ENCODE data around the gene STARD4. TPM values are rescaled to one million over a fixed set of nuclear protein-coding genes. Genes with fewer than 3 reads are reported as not detected.

The STARD4 gene
- total and polyA plus RNA-seq, 2 experiments from 2014 or later, result 39.9 to 126 TPM

DNA sequence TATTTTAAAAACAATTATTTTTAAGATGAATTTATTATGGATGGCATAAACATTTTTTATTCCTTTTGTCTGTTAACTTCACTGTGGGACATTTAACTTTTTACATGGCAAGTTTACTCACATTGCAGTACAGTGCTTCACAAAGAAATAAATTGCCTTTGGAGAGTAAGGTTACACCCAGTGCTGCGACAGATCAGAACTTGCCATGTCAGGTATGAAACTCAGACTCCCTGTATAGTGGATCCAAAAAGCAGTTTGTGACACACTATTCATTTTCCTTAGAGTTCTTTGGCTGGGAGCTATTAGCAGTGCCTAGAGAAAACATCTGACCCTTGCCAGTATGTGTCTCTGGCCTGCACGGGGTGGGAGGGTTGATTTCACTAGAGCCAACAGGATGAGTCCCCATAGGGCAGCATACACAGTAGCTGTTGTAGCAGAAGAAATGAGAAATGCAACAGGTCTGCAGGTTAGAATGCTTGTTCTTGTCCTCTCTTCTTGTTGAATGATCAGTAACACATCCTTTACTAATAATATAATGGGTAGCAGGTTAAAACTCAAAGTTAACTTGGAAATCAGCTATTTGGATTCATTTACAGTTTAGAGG is 42.9 kb downstream of the STARD4 start:
- no peak overlapping the region for H3K4me2 ChIP-seq
- no peaks in the 10 kb centered on the region for H3K27me3 ChIP-seq
- no peak overlapping the region for H3K27ac ChIP-seq
- H3K79me2 ChIP-seq, result no peaks in the 10 kb centered on the region
- H3K4me3 ChIP-seq, result no peak overlapping the region
- H3K9me2 ChIP-seq (replicated peaks; ENCODE audit: insufficient read depth), result no peaks in the 10 kb centered on the region
- no peak for DNase-seq (ENCODE audit: low spot score)
- H2AFZ ChIP-seq, result no peak overlapping the region
- 78% methylated on average over 2 of the region's 2 CpGs for WGBS (ENCODE audit: low lambda C conversion rate, missing lambda C conversion rate)
- no peaks in the 10 kb centered on the region for H3K9me3 ChIP-seq (ENCODE audit: low read depth)
- no peaks in the 10 kb centered on the region for H4K20me1 ChIP-seq (ENCODE audit: insufficient read depth, poor library complexity, severe bottlenecking)
- no peaks in the 10 kb centered on the region for H3K36me3 ChIP-seq (replicated peaks; ENCODE audit: insufficient read depth, low read depth)
- H3K4me1 ChIP-seq (ENCODE audit: insufficient read depth), result no peaks in the 10 kb centered on the region
- TF ChIP-seq EZH2 (IDR thresholded peaks at IDR 0.05; ENCODE audit: borderline replicate concordance), result no peak
- TF ChIP-seq, protein P1, sequence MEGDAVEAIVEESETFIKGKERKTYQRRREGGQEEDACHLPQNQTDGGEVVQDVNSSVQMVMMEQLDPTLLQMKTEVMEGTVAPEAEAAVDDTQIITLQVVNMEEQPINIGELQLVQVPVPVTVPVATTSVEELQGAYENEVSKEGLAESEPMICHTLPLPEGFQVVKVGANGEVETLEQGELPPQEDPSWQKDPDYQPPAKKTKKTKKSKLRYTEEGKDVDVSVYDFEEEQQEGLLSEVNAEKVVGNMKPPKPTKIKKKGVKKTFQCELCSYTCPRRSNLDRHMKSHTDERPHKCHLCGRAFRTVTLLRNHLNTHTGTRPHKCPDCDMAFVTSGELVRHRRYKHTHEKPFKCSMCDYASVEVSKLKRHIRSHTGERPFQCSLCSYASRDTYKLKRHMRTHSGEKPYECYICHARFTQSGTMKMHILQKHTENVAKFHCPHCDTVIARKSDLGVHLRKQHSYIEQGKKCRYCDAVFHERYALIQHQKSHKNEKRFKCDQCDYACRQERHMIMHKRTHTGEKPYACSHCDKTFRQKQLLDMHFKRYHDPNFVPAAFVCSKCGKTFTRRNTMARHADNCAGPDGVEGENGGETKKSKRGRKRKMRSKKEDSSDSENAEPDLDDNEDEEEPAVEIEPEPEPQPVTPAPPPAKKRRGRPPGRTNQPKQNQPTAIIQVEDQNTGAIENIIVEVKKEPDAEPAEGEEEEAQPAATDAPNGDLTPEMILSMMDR (IDR thresholded peaks at IDR 0.05; ENCODE audit: poor library complexity), result no peak
- TF ChIP-seq EZH2phosphoT487 (IDR thresholded peaks at IDR 0.05; ENCODE audit: low read depth, severe bottlenecking, unreplicated experiment), result no peak

- no peaks in the 10 kb centered on the region for H3K9me2 ChIP-seq (replicated peaks; ENCODE audit: insufficient read depth)
- H4K20me1 ChIP-seq (ENCODE audit: insufficient read depth, poor library complexity, severe bottlenecking), result no peaks in the 10 kb centered on the region
- H3K36me3 ChIP-seq (replicated peaks; ENCODE audit: insufficient read depth, low read depth), result no peaks in the 10 kb centered on the region
- H3K4me1 ChIP-seq (ENCODE audit: insufficient read depth), result no peaks in the 10 kb centered on the region
- H3K27ac ChIP-seq, result no peak overlapping the region
- no peak overlapping the region for H3K4me2 ChIP-seq
- no peak for DNase-seq (ENCODE audit: low spot score)
- no peaks in the 10 kb centered on the region for H3K9me3 ChIP-seq (ENCODE audit: low read depth)
- no peak overlapping the region for H3K4me3 ChIP-seq
- H2AFZ ChIP-seq, result no peak overlapping the region
- H3K27me3 ChIP-seq, result no peaks in the 10 kb centered on the region
- TF ChIP-seq EZH2phosphoT487 (IDR thresholded peaks at IDR 0.05; ENCODE audit: low read depth, severe bottlenecking, unreplicated experiment), result no peak
- TF ChIP-seq, protein P1 (IDR thresholded peaks at IDR 0.05; ENCODE audit: poor library complexity), result no peak
- no peak for TF ChIP-seq EZH2 (IDR thresholded peaks at IDR 0.05; ENCODE audit: borderline replicate concordance)
- no peaks in the 10 kb centered on the region for H3K79me2 ChIP-seq
Observed at GRCh38 chr5:111463311-111463710, 49.0 kb downstream of the STARD4 start.

DNA sequence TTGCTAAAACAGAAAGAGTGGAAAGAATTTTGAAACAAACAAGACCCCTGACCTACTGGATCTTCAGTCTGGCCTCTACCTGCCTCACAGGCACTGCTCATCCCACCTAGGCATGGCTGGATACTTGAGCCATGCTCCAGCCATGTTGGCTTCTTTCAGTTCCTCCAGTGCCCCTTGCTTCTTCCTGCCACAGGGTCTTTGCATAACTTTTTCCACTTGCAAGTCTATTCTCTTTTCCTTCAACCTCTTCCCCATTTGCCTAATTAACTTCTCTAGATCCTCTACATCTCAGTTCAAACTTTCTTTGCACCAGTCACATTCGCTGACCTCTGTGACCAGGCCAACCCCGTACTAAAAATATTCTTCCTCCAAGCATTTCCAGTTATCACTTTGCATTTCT is 50.4 kb downstream of the STARD4 start:
- Histone ChIP-seq H2AFZ (no peak overlapping the region), H4K20me1 (ENCODE audit: insufficient read depth, poor library complexity, severe bottlenecking) (no peaks in the 10 kb centered on the region), H3K9me2 (replicated peaks; ENCODE audit: insufficient read depth) (no peaks in the 10 kb centered on the region), H3K79me2 (no peaks in the 10 kb centered on the region), H3K36me3 (replicated peaks; ENCODE audit: insufficient read depth, low read depth) (no peaks in the 10 kb centered on the region), H3K27me3 (no peaks in the 10 kb centered on the region), H3K9me3 (ENCODE audit: low read depth) (no peaks in the 10 kb centered on the region), H3K4me3 (no peak overlapping the region), H3K4me1 (ENCODE audit: insufficient read depth) (no peaks in the 10 kb centered on the region), H3K27ac (no peak overlapping the region), H3K4me2 (no peak overlapping the region)
- WGBS (ENCODE audit: low lambda C conversion rate, missing lambda C conversion rate), result 85% methylated on average over 2 of the region's 2 CpGs
- TF ChIP-seq EZH2phosphoT487 (IDR thresholded peaks at IDR 0.05; ENCODE audit: low read depth, severe bottlenecking, unreplicated experiment), result no peak
- TF ChIP-seq EZH2 (IDR thresholded peaks at IDR 0.05; ENCODE audit: borderline replicate concordance), result no peak
- TF ChIP-seq, protein P1 (IDR thresholded peaks at IDR 0.05; ENCODE audit: poor library complexity), result no peak
- no peak for DNase-seq (ENCODE audit: low spot score)

Measured in hepatocyte (in vitro differentiated cells).